Trophoblast cell (in vitro differentiated cells and primary cell): Measurements from ENCODE around the gene MYO6.

ENCODE experiments used
- DNase-seq, 2 donors: peaks; one replicate each; pipeline ENCODE4 v3.0.0-alpha.2; 2016
- H2AFZ ChIP-seq: 2 replicates; pipeline ENCODE4 v1.6.1; 2013; ENCODE audit warnings: low read length, moderate library complexity, mild to moderate bottlenecking; ENCODE audit not compliant: insufficient read depth, poor library complexity
- H2AK5ac ChIP-seq: 2 replicates; pipeline ENCODE4 v1.6.1; 2013; ENCODE audit warnings: mild to moderate bottlenecking, low read length
- H2BK120ac ChIP-seq: 2 replicates; pipeline ENCODE4 v1.6.1; 2013; ENCODE audit warnings: low read length, mild to moderate bottlenecking, moderate library complexity; ENCODE audit not compliant: insufficient read depth, poor library complexity
- H2BK12ac ChIP-seq: 2 replicates; pipeline ENCODE4 v1.6.1; 2013; ENCODE audit warnings: mild to moderate bottlenecking, low read length, moderate library complexity
- H2BK5ac ChIP-seq: 2 replicates; pipeline ENCODE4 v1.6.1; 2013; ENCODE audit warnings: low read length, low read depth, moderate library complexity, mild to moderate bottlenecking; ENCODE audit not compliant: poor library complexity
- H3K14ac ChIP-seq: 2 replicates; pipeline ENCODE4 v1.6.1; 2013; ENCODE audit warnings: mild to moderate bottlenecking, low read length
- H3K18ac ChIP-seq: 2 replicates; pipeline ENCODE4 v1.6.1; 2013; ENCODE audit warnings: mild to moderate bottlenecking, low read length
- H3K23ac ChIP-seq: 2 replicates; pipeline ENCODE4 v1.6.1; 2013; ENCODE audit warnings: low read length
- H3K27ac ChIP-seq: 2 replicates; pipeline ENCODE4 v1.5.1; 2013; ENCODE audit warnings: low read depth, mild to moderate bottlenecking, inconsistent platforms, low read length, moderate library complexity
- H3K27me3 ChIP-seq: 2 replicates; pipeline ENCODE4 v1.6.1; 2013; ENCODE audit warnings: inconsistent platforms, mild to moderate bottlenecking, low read length, moderate library complexity; ENCODE audit not compliant: insufficient read depth
- H3K36me3 ChIP-seq, 2 experiments: 1 replicate in 1 of 2; 2 replicates in 1 of 2; pipeline ENCODE4 v1.6.1; 2013; ENCODE audit warnings: low read length in 2 of 2, mild to moderate bottlenecking in 2 of 2, moderate library complexity in 1 of 2; ENCODE audit not compliant: insufficient read depth in 2 of 2, control insufficient read depth in 1 of 2
- H3K4ac ChIP-seq: 2 replicates; pipeline ENCODE4 v1.6.1; 2013; ENCODE audit warnings: low read depth, mild to moderate bottlenecking, low read length, moderate library complexity
- H3K4me1 ChIP-seq, 2 experiments: 1 replicate in 1 of 2; 2 replicates in 1 of 2; pipeline ENCODE4 v1.6.1; 2013; ENCODE audit warnings: low read length in 2 of 2, mild to moderate bottlenecking in 2 of 2, moderate library complexity in 1 of 2; ENCODE audit not compliant: insufficient read depth in 2 of 2, control insufficient read depth in 1 of 2
- H3K4me2 ChIP-seq: 2 replicates; pipeline ENCODE4 v1.6.1; 2013; ENCODE audit warnings: inconsistent platforms, mild to moderate bottlenecking, low read length, moderate library complexity
- H3K4me3 ChIP-seq: 2 replicates; pipeline ENCODE4 v1.5.1; 2013; ENCODE audit warnings: mild to moderate bottlenecking, low read depth, low read length, inconsistent platforms
- H3K79me1 ChIP-seq: one replicate; pipeline ENCODE4 v1.6.1; 2013; ENCODE audit warnings: low read length
- H3K79me2 ChIP-seq: 2 replicates; pipeline ENCODE4 v1.6.1; 2013; ENCODE audit warnings: low read length, mild to moderate bottlenecking; ENCODE audit not compliant: control insufficient read depth, insufficient read depth, poor library complexity
- H3K9ac ChIP-seq: 2 replicates; pipeline ENCODE4 v1.6.1; 2013; ENCODE audit warnings: mild to moderate bottlenecking, low read length
- H3K9me3 ChIP-seq: 2 replicates; pipeline ENCODE4 v1.6.1; 2013; ENCODE audit warnings: low read depth, mild to moderate bottlenecking, control low read depth, inconsistent platforms, low read length; ENCODE audit not compliant: insufficient read depth
- H4K12ac ChIP-seq: 2 replicates; pipeline ENCODE4 v1.6.1; 2013; ENCODE audit warnings: low read depth, mild to moderate bottlenecking, low read length, moderate library complexity
- H4K8ac ChIP-seq: 2 replicates; pipeline ENCODE4 v1.6.1; 2013; ENCODE audit warnings: low read depth, mild to moderate bottlenecking, low read length, moderate library complexity
- H4K91ac ChIP-seq: one replicate; pipeline ENCODE4 v1.6.1; 2013; ENCODE audit warnings: low read depth, mild to moderate bottlenecking, low read length, moderate library complexity
- WGBS: extraction: QIAGEN DNeasy Blood & Tissue Kit; methylation state at CpG from one replicate; pipeline ENCODE4 v1.1.7; 2013; ENCODE audit warnings: missing lambda C conversion rate; ENCODE audit not compliant: insufficient read length, insufficient coverage; ENCODE audit errors: extremely low coverage; 5-methylcytosine and 5-hydroxymethylcytosine counted together

The MYO6 gene

DNA sequence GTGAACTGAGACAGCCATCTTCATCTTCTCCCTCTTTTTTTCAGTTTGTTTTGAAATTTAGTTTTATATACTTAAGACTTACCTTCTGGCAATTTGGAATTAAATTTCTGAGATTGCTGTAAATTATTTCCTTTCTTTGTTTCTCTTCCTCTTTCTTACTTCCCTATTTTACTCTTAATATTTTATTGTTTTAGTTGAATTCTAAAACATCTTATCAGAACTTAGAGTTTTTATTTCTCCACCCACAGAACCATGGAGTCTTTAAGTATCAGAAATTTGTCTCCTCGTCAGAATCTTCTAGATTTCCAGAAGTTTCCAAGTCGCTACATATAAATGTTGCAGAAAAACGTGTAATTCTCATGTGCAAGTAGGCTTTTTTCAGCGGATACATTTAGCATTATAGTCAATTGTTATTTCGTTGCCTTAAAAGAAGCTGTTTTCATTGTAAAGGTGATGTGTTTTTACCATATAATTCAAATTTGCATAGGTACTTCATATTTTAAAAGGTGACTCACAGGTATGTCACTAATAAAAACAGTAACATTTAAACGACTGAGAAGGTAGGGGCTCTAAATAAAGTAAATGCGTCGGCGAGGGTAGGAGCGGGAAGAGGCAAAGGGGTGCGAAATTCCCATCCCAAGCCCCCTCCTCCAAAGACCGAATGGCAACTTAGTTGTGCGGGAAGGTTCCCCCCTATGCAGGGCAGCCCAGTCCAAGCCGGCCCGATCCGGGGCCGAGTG, 866 bp upstream of the MYO6 start:
- H3K23ac ChIP-seq: no peak overlapping the region
- peak overlapping the region; percentile 89 for H3K9ac ChIP-seq
- peak overlapping the region; percentile 85 for H3K4me2 ChIP-seq
- H2BK5ac ChIP-seq: peak overlapping the region; percentile 75
- no peaks in the 10 kb centered on the region for H3K36me3 ChIP-seq
- H3K18ac ChIP-seq: peak overlapping the region; percentile 3
- peak overlapping the region; percentile 72 for H3K14ac ChIP-seq
- peaks cover 12% of the 10 kb centered on the region for H3K79me1 ChIP-seq
- peaks cover 0 to 2% of the 10 kb centered on the region in 2 experiments for H3K4me1 ChIP-seq
- H2AFZ ChIP-seq: peak overlapping the region; percentile 97
- peak overlapping the region; percentile 99 for H3K4me3 ChIP-seq
- peak overlapping the region; percentile 35 for H3K4ac ChIP-seq
- DNase-seq: peak in 1 of 2 donors; percentile 48
- peaks cover 12% of the 10 kb centered on the region for H3K79me2 ChIP-seq
- H2BK120ac ChIP-seq: peak overlapping the region; percentile 97
- H4K8ac ChIP-seq: peak overlapping the region; percentile 75
- H3K27me3 ChIP-seq: no peaks in the 10 kb centered on the region
- peak overlapping the region; percentile 9 for H2BK12ac ChIP-seq
- no peaks in the 10 kb centered on the region for H3K9me3 ChIP-seq
- no CpG with 5 or more reads among the region's 17 CpGs for WGBS
- peak overlapping the region; percentile 45 for H4K91ac ChIP-seq
- peak overlapping the region; percentile 81 for H3K27ac ChIP-seq
- peak overlapping the region; percentile 92 for H4K12ac ChIP-seq
- peak overlapping the region; percentile 88 for H2AK5ac ChIP-seq

DNA sequence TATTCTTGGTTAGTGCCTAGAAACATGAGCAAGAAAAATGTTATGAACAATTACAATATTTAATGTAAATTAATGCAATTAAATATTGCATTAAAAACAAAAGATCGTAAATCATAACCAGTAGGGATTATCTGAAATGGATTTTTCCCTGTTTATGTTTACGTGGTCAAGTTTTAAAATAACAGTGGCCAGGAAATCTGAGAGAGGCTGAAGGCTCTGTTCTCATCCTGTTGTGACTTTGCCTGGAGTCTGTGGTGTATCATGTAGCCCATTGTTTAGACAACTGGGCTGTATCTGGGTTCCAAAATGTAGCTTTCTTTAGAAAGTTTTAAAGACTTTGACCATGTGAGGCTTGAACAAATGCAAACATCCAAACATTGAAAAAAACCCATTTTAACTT, 2.4 kb downstream of the MYO6 start:
- Histone ChIP-seq H4K91ac (no peak overlapping the region), H2AFZ (no peak overlapping the region), H3K4me3 (no peak overlapping the region), H2AK5ac (no peak overlapping the region), H2BK12ac (no peak overlapping the region), H4K12ac (no peak overlapping the region), H3K18ac (no peak overlapping the region), H3K79me1 (peaks cover 12% of the 10 kb centered on the region), H3K27ac (no peak overlapping the region), H3K27me3 (no peaks in the 10 kb centered on the region), H3K36me3 (no peaks in the 10 kb centered on the region), H3K4me2 (no peak overlapping the region), H3K79me2 (peaks cover 14% of the 10 kb centered on the region), H3K9ac (no peak overlapping the region), H2BK5ac (no peak overlapping the region), H3K4ac (no peak overlapping the region), H3K23ac (no peak overlapping the region), H3K14ac (no peak overlapping the region), H3K9me3 (no peaks in the 10 kb centered on the region), H3K4me1 (peaks cover 0 to 2% of the 10 kb centered on the region in 2 experiments), H2BK120ac (no peak overlapping the region), H4K8ac (no peak overlapping the region)
- no CpG with 5 or more reads among the region's 2 CpGs for WGBS
- no peak for DNase-seq

DNA sequence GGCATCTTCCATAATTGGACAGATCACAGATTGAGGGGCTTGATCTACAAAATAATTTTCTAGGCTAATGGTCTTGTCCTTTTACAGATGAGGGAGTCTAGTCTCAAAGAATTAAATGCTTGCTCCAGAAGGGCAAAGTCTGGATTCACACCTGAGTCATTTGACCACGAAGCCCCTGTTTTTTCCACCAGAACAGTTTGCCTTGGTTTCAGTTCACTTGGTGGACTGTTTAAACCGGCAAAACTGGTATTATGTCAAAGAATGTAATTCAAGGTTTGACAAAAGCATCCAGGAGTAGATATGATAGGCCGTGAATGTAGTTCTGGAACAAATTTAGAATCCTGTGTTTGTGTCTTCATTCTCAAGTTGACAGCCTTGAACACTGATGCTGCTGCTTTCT, 3.3 kb downstream of the MYO6 start:
- peaks cover 12% of the 10 kb centered on the region for H3K79me1 ChIP-seq
- H4K12ac ChIP-seq: no peak overlapping the region
- no peak overlapping the region for H4K91ac ChIP-seq
- no peak overlapping the region for H3K27ac ChIP-seq
- peaks cover 0 to 2% of the 10 kb centered on the region in 2 experiments for H3K4me1 ChIP-seq
- peaks cover 14% of the 10 kb centered on the region for H3K79me2 ChIP-seq
- peak in 1 of 2 donors; percentile 64 for DNase-seq
- no peak overlapping the region for H2BK120ac ChIP-seq
- no peaks in the 10 kb centered on the region for H3K36me3 ChIP-seq
- H3K23ac ChIP-seq: no peak overlapping the region
- no CpG with 5 or more reads among the region's 3 CpGs for WGBS
- no peaks in the 10 kb centered on the region for H3K27me3 ChIP-seq
- H2BK12ac ChIP-seq: no peak overlapping the region
- no peak overlapping the region for H2AK5ac ChIP-seq
- H3K4me2 ChIP-seq: no peak overlapping the region
- H3K4ac ChIP-seq: no peak overlapping the region
- H3K9ac ChIP-seq: no peak overlapping the region
- no peak overlapping the region for H2AFZ ChIP-seq
- no peak overlapping the region for H3K4me3 ChIP-seq
- H3K9me3 ChIP-seq: no peaks in the 10 kb centered on the region
- no peak overlapping the region for H4K8ac ChIP-seq
- H2BK5ac ChIP-seq: no peak overlapping the region
- H3K18ac ChIP-seq: no peak overlapping the region
- H3K14ac ChIP-seq: no peak overlapping the region

DNA sequence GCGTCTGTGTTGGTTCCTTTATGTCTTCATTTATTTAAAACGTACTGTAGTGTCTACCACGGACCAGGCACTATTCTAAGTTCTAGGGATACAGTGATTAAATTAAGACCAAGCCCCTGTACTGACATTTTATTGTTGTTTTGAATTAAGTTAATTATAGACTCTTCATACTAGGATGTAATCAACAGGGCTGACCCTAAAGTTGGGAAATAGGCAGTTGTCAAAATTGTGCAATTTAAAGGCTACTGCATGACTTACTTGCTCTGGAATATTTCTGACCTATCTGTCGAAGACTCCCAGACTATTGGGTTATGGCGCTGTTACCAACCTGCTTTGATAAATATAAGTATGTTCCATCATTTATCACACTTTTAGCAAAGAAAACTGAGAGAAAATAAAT, 6.7 kb downstream of the MYO6 start:
- H3K14ac ChIP-seq: no peak overlapping the region
- H2BK120ac ChIP-seq: no peak overlapping the region
- H3K9me3 ChIP-seq: no peaks in the 10 kb centered on the region
- no peak overlapping the region for H3K4me3 ChIP-seq
- no peak overlapping the region for H2AFZ ChIP-seq
- H3K27me3 ChIP-seq: no peaks in the 10 kb centered on the region
- no peak overlapping the region for H2BK12ac ChIP-seq
- H3K18ac ChIP-seq: no peak overlapping the region
- H3K27ac ChIP-seq: no peak overlapping the region
- H3K79me2 ChIP-seq: peaks cover 2% of the 10 kb centered on the region
- no peak overlapping the region for H3K9ac ChIP-seq
- no peak overlapping the region for H4K91ac ChIP-seq
- no peaks in the 10 kb centered on the region for H3K36me3 ChIP-seq
- H3K4me1 ChIP-seq: peaks cover 0 to 2% of the 10 kb centered on the region in 2 experiments
- H3K23ac ChIP-seq: no peak overlapping the region
- peak in 1 of 2 donors; percentile 32 for DNase-seq
- H4K12ac ChIP-seq: no peak overlapping the region
- H3K4me2 ChIP-seq: no peak overlapping the region
- H2AK5ac ChIP-seq: no peak overlapping the region
- H2BK5ac ChIP-seq: no peak overlapping the region
- no peak overlapping the region for H3K4ac ChIP-seq
- no peak overlapping the region for H4K8ac ChIP-seq
- no CpG with 5 or more reads among the region's 5 CpGs for WGBS
- peaks cover 2% of the 10 kb centered on the region for H3K79me1 ChIP-seq
